HG02798 (cell line): Measurements from ENCODE around the gene SNX9.

Experiments
- ATAC-seq: cut with Tn5 transposase; IDR thresholded peaks from one replicate; pipeline ENCODE4 v1.9.1; 2021; ENCODE audit warnings: mild to moderate bottlenecking; ENCODE audit not compliant: unreplicated experiment, poor library complexity

Gene SNX9

DNA sequence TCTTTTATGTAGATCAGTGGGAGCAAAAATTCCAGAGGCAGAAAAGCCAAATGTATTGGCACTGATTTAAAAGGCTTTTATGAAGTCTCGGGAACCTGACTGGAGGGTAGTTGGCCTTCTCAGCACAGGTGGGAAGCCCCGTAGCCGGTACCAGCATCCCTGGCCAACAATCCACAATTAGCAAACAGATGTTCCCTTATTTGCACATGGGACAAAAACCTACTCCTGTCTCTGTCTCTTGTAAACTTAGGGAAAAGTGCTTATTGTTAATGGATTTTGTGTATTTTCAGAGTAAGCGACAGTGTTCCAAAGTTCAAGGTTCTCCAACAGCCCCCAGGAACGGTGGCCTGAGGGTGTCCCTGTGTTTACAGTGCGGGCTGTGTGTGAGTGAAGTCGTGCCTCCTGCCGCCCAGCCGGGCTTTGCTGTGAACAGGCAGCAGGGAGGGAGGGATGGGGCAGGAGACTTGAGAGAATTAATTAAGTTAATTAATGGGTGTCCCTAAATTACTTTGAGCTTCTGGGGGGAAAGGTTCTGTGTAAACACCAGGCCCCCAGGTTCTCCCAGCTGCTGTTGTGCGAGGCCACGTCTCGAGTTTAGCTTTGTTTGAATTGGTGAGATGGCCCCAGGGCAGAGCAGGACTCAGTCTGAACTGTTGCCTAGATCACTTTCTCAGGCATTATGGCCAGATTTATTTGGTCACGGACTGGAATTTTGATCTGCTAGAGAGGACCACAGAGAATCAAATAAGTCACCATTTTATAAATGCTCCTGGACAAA is 162.5 kb downstream of the SNX9 start:
- ATAC-seq = no peak

DNA sequence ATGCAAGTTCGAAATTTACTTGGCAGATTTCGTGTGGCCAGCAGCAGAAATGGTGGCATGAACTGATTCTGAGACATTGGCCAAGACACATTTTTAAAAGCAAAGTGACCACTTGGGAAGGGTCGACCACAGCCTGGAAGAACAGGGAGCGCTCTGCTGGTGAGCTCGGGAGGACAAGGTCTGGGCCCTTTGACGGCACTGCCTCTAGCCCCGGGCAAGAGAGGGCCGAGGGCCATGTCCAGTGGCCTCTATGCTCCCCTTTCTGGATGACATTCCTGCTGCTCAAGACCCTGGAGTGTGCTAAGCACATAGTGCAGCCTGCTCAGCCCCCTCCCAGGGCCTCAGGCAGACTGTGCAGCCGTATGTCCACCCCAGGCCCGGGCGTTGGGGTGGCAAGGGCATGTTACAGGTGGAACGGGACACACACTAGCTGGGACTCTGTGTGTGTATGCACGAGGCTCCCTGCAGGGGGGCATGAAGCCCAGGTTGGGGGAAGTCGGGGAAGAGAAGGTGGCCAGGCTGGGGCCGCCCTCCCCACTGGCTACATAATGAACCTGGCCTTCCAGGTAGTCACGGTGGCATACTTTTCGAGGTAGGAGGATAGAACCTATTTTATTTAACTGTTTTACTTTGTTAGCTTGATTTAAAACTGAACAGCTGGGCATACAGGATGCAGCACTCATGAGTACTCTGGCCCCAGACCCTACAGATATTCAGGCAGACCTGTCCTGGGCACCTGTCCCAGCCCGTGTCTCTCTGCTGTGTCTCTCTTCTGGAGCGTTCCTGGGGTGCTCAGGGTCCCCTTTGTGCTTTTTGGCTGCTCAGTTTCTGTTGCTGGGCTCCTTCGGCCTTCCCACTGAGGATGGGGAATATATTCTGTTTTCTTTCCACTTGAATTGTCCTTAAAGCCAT is 165.0 kb downstream of the SNX9 start:
- no peak for ATAC-seq

DNA sequence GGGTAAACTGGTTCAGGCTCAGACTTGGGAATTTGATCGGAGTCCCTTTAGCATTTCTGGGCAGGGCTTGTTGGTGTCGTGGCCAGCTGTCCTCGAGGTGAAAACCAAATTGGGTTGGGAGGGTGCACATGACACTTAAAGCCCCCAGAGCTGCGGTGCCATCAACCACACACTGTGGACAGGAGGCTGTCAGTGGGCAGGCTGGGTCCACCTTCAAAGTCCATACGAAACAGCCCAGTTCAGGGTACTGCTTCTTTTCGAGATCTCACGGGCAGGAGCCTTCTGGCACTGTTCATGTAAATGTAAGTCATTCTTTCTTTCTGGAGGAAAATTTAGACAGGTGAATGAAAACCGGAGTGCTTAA is 165.6 kb downstream of the SNX9 start:
- ATAC-seq = no peak

DNA sequence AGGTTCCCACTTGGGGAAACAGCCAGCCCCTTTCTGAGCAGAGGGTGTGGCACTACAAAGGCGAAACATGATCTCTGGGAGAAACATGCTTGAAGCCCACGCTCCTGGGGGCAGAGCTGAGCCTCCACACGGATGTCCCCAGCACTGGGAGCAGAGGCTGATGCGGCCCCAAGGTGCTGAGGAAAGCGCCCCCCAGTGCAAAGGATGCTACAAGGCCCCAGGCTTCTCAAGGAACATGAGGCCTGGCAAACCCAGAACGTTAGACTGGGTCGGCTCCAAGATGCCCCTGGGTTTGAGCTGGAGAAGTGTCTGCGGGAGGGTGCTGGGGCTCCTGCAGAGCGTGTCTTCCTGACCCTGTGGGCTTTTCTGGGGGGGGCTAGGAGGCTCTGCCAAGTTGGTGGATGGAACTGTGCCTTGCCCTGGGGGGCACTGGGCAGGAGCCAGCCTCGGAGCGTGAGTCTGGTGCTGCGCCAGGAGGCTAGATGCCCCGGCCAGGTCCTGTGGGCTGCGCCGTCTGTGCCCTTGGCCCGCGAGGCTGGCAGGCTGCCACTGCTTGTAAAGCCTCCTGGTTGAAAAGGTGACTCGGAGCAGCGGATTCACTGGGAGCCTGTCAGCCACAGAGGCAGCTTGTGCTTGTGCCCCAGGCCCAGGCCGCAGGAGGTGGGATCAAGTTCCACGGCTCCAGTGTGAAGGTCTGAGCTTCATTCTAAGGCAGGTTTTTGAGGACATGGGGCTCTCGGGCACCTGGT is 166.7 kb downstream of the SNX9 start:
- ATAC-seq = no peak

DNA sequence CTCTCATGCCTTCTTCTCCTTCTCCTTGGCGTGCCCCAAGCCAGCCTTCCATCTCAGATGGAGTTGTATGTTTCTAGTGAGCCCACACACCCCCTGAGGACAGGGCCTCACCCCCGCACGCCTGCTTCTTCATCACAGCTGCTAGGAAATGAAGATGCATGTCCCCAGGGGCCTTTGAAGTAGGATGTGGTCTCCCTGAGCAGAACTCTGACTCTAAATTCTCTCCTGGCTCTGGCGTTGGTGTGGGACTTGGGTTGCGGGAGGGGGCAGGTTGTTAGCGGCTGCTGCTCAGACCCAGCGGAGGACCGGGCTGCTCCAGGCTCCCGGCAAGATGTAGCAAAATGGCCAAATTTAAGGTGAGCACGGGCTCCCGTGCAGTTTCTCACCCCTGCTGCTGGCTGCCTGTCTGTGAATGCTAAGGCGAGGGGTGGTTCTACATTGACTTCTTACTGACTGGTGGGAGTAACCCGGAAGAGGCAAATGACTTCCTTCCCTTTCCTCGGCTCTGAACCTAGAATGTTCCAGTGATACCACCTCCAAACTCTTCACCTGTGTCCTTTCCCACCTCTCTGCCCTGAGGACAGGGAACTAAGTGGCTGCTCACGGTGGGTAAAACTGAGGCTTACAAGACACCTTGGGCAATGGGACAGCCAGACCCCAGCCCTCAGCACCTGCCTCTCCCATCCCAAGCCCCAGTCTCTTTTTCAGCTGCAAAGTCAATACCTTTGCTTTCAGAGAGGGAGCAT is 167.4 kb downstream of the SNX9 start:
- ATAC-seq = no peak

DNA sequence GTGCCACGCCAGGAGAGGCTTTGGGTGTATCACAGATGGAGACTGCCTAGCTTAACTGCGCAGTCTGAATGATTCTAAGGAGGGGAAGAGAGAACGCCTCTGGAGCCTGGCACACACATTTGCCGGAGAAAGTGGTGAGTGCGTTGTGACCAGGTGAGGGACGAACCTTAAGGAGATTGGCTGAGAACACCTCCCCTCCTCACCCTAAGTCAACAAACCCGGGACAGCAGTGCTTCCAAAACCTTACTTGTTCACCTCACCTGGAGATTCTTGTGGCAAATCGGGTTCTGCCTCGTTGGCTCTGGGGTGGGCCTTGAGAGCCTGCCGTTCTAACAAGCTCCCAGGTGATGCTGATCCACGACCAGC is 168.0 kb downstream of the SNX9 start:
- no peak for ATAC-seq

DNA sequence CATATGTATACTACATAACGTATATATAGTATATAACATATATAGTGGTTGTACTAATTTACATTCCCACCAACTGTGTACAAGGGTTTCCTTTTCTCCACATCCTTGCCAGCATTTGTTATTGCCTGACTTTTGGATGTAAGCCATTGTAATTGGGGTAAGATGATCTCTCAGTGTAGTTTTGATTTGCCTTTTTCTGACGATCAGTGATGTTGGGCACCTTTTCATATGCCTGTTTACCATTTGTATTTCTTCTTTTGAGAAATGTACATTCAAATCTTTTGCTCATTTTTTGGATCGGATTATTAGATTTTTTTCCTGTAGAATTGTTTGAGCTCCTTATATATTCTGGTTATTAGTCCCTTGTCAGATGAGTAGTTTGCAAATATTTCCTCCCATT is 170.0 kb downstream of the SNX9 start:
- ATAC-seq = no peak

DNA sequence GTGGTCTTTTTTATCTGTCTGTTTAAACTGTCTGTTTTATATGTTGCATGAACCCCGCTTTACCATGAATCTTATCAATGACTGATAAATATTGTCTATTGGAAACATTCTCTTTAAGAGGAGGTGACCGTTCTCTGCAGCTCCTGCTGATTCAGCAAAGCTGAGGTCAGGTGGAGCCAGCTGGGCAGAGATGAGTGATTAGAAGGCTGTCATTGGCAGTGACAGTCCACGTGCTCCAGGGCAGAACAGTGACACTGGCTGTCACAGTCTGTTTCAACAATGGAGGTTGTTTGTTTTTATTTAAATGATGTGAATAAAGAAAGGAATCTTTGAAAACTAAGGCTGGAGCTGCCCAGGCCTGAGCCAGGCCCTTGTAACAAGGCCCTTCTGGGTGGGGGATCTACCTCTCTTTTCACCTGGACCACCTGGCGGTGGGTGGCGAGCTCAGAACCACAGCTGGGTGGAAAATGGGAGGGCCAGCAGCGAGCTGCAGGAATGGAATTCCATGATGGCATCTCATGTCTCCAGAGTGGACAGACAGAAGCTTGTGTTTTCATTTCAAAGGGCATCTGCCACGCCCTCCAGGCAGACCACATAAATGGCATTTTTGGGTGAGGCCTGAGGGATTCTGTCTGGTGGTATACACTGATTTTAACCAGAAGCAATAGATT is 171.2 kb downstream of the SNX9 start:
- ATAC-seq = no peak
